ENCODE results near the gene CDKN2D. TPM values are rescaled to one million over a fixed set of nuclear protein-coding genes. Genes with fewer than 3 reads are reported as not detected.

Gene CDKN2D
- total and polyA plus RNA-seq, 2 experiments from 2014 or later, result 7.8 to 10.7 TPM

- DNase-seq, result no peak
- no peak overlapping the region for H3K4me2 ChIP-seq (ENCODE audit: unreplicated experiment)
- peaks cover 6% of the 10 kb centered on the region; the same call in 1 of the 2 replicates for H3K4me1 ChIP-seq (ENCODE audit: insufficient read depth)
- no peak overlapping the region for H2AFZ ChIP-seq
- H4K20me1 ChIP-seq (ENCODE audit: insufficient read depth), result no peaks in the 10 kb centered on the region
- no peaks in the 10 kb centered on the region for H3F3A ChIP-seq (ENCODE audit: insufficient read depth)
- no peaks in the 10 kb centered on the region for H3K27me3 ChIP-seq (replicated peaks; ENCODE audit: insufficient read depth)
- peaks cover 13% of the 10 kb centered on the region; the same call in 1 of the 2 replicates for H3K36me3 ChIP-seq (ENCODE audit: low read depth)
- 95 to 97% methylated on average over 16 to 18 of the region's 18 CpGs for WGBS, 2 experiments (ENCODE audit: low coverage in 1 of 2, low lambda C conversion rate in 2 of 2, missing lambda C conversion rate in 2 of 2)
- H3K79me2 ChIP-seq (ENCODE audit: insufficient read depth), result peaks cover 21% of the 10 kb centered on the region
- no peak overlapping the region for H3K4me3 ChIP-seq
- no peaks in the 10 kb centered on the region for H3K9me2 ChIP-seq (ENCODE audit: insufficient read depth)
- H3K27ac ChIP-seq, result no peak overlapping the region
- H3K9ac ChIP-seq, result no peak overlapping the region
- in situ Hi-C loops (cut with MboI), result no loop called here
- H3K9me3 ChIP-seq (ENCODE audit: low read depth), result no peaks in the 10 kb centered on the region
- TF ChIP-seq EZH2phosphoT487 (IDR thresholded peaks at IDR 0.05; ENCODE audit: insufficient read depth, low read depth) (no peak), EZH2 (IDR thresholded peaks at IDR 0.05; ENCODE audit: insufficient read depth, poor library complexity, severe bottlenecking) (no peak)
Observed at GRCh38 chr19:10548746-10549276, 20.0 kb downstream of the CDKN2D start.

DNA sequence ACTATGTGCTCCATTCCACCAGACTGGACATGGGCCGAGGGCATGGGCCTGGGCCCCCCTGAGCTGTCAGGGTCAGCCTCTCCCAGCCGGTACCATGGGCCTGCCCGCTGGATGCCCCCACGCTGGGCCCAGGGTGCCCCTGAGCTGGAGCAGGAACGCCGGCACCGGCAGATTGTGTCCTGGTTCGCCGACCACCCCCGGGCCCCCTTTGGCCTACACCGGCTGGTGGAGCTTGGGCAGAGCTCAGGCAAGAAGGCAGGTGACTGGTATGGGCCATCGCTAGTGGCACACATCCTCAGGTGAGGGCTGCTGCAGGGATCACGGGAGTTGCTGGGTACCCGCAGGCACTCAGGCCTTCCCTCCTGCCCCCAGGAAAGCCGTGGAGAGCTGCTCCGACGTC lies 22.0 kb downstream of the CDKN2D start:
- TF ChIP-seq EZH2 (IDR thresholded peaks at IDR 0.05; ENCODE audit: insufficient read depth, poor library complexity, severe bottlenecking) (no peak), EZH2phosphoT487 (IDR thresholded peaks at IDR 0.05; ENCODE audit: insufficient read depth, low read depth) (no peak)
- no peak overlapping the region for H3K4me3 ChIP-seq
- no peak overlapping the region for H3K9ac ChIP-seq
- H3K4me1 ChIP-seq (ENCODE audit: insufficient read depth), result peaks cover 6% of the 10 kb centered on the region; the same call in 1 of the 2 replicates
- DNase-seq, result no peak
- no peaks in the 10 kb centered on the region for H3F3A ChIP-seq (ENCODE audit: insufficient read depth)
- no peaks in the 10 kb centered on the region for H3K27me3 ChIP-seq (replicated peaks; ENCODE audit: insufficient read depth)
- H3K9me2 ChIP-seq (ENCODE audit: insufficient read depth), result no peaks in the 10 kb centered on the region
- H3K36me3 ChIP-seq (ENCODE audit: low read depth), result no peaks in the 10 kb centered on the region
- H4K20me1 ChIP-seq (ENCODE audit: insufficient read depth), result no peaks in the 10 kb centered on the region
- in situ Hi-C loops (cut with MboI), result no loop called here
- peaks cover 21% of the 10 kb centered on the region for H3K79me2 ChIP-seq (ENCODE audit: insufficient read depth)
- no peak overlapping the region for H3K27ac ChIP-seq
- H2AFZ ChIP-seq, result no peak overlapping the region
- H3K4me2 ChIP-seq (ENCODE audit: unreplicated experiment), result no peak overlapping the region
- no peaks in the 10 kb centered on the region for H3K9me3 ChIP-seq (ENCODE audit: low read depth)
- 92 to 94% methylated on average over 12 to 17 of the region's 17 CpGs for WGBS, 2 experiments (ENCODE audit: low coverage in 1 of 2, low lambda C conversion rate in 2 of 2, missing lambda C conversion rate in 2 of 2)

- H3K4me2 ChIP-seq (ENCODE audit: unreplicated experiment), result peak overlapping the region; percentile 71
- no peaks in the 10 kb centered on the region for H4K20me1 ChIP-seq (ENCODE audit: insufficient read depth)
- H2AFZ ChIP-seq, result peak overlapping the region; percentile 78; the same call in 1 of the 2 replicates
- H3K27ac ChIP-seq, result no peak overlapping the region
- DNase-seq, result no peak
- 37% methylated on average over 23 of the region's 23 CpGs for WGBS, 2 experiments (ENCODE audit: low coverage in 1 of 2, low lambda C conversion rate in 2 of 2, missing lambda C conversion rate in 2 of 2)
- H3K9ac ChIP-seq, result peak overlapping the region; percentile 86
- peak overlapping the region; percentile 85 for H3K4me3 ChIP-seq
- H3K36me3 ChIP-seq (ENCODE audit: low read depth), result no peaks in the 10 kb centered on the region
- peaks cover 6% of the 10 kb centered on the region; the same call in 1 of the 2 replicates for H3K4me1 ChIP-seq (ENCODE audit: insufficient read depth)
- H3K9me2 ChIP-seq (ENCODE audit: insufficient read depth), result no peaks in the 10 kb centered on the region
- peaks cover 21% of the 10 kb centered on the region for H3K79me2 ChIP-seq (ENCODE audit: insufficient read depth)
- no peak for TF ChIP-seq EZH2phosphoT487 (IDR thresholded peaks at IDR 0.05; ENCODE audit: insufficient read depth, low read depth)
- TF ChIP-seq EZH2 (IDR thresholded peaks at IDR 0.05; ENCODE audit: insufficient read depth, poor library complexity, severe bottlenecking), result no peak
- H3F3A ChIP-seq (ENCODE audit: insufficient read depth), result no peaks in the 10 kb centered on the region
- no peaks in the 10 kb centered on the region for H3K9me3 ChIP-seq (ENCODE audit: low read depth)
- H3K27me3 ChIP-seq (replicated peaks; ENCODE audit: insufficient read depth), result no peaks in the 10 kb centered on the region
- in situ Hi-C loops (cut with MboI), result no loop called here
Observed at GRCh38 chr19:10544753-10545251, 24.0 kb downstream of the CDKN2D start.

DNA sequence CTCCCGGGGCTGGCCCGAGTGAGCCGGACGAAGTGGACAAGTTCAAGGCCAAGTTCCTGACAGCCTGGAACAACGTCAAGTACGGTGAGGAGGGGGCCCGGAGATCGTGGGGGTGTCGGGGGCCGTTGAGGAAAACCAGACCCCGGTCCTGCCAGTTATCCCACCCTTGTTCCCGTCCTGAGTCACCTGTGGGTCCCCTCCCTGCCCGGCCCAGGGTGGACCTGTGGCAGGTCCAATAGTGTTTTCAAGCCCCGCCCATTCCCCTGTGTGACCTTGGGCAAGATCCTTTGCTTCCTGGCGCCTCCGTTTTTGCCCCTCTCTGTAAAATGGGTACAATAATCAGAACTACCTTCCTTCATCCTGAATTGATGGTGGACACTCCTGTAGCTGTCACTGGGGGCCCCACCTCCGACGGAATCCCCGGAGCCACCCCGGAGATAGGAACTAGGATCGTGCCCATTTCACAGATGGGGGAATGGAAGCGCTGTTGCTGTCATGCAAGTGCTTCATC lies 24.5 kb downstream of the CDKN2D start:
- Histone ChIP-seq H3K27ac (no peak overlapping the region), H3K36me3 (ENCODE audit: low read depth) (no peaks in the 10 kb centered on the region), H3K4me1 (ENCODE audit: insufficient read depth) (peaks cover 6% of the 10 kb centered on the region; the same call in 1 of the 2 replicates), H3K4me2 (ENCODE audit: unreplicated experiment) (peak overlapping the region; percentile 71), H3K4me3 (peak overlapping the region; percentile 85), H3K27me3 (replicated peaks; ENCODE audit: insufficient read depth) (no peaks in the 10 kb centered on the region), H3K9ac (peak overlapping the region; percentile 86), H3K9me3 (ENCODE audit: low read depth) (no peaks in the 10 kb centered on the region), H2AFZ (peak overlapping the region; percentile 78), H3F3A (ENCODE audit: insufficient read depth) (no peaks in the 10 kb centered on the region), H3K79me2 (ENCODE audit: insufficient read depth) (peaks cover 21% of the 10 kb centered on the region), H4K20me1 (ENCODE audit: insufficient read depth) (no peaks in the 10 kb centered on the region), H3K9me2 (ENCODE audit: insufficient read depth) (no peaks in the 10 kb centered on the region)
- in situ Hi-C loops (cut with MboI), result no loop called here
- 10 to 11% methylated on average over 15 to 20 of the region's 22 CpGs for WGBS, 2 experiments (ENCODE audit: low coverage in 1 of 2, low lambda C conversion rate in 2 of 2, missing lambda C conversion rate in 2 of 2)
- TF ChIP-seq EZH2 (IDR thresholded peaks at IDR 0.05; ENCODE audit: insufficient read depth, poor library complexity, severe bottlenecking) (no peak), EZH2phosphoT487 (IDR thresholded peaks at IDR 0.05; ENCODE audit: insufficient read depth, low read depth) (no peak)
- DNase-seq, result peak; percentile 58
